Osteoblast (primary cell): ENCODE data around the gene PTPRN2. TPM values are rescaled to one million over a fixed set of nuclear protein-coding genes. Genes with fewer than 3 reads are reported as not detected.

ENCODE experiments used
- DNase-seq: peaks from one replicate; pipeline ENCODE4 v3.0.0; 2011; ENCODE audit warnings: low spot score, mixed read lengths; ENCODE audit not compliant: insufficient read length; ENCODE audit errors: missing footprints
- H2AFZ ChIP-seq: 2 replicates; pipeline ENCODE4 v1.6.0; 2011; ENCODE audit warnings: mild to moderate bottlenecking, low read length
- H3K27ac ChIP-seq: 2 replicates; pipeline ENCODE4 v1.5.1; 2011; ENCODE audit warnings: mild to moderate bottlenecking, low read depth, low read length, moderate library complexity
- H3K27me3 ChIP-seq: 2 replicates; pipeline ENCODE4 v1.6.0; 2012; ENCODE audit warnings: mild to moderate bottlenecking, control low read depth, inconsistent platforms, low read length, moderate library complexity; ENCODE audit not compliant: insufficient read depth
- H3K36me3 ChIP-seq: 2 replicates; pipeline ENCODE4 v1.5.1; 2011; ENCODE audit warnings: mild to moderate bottlenecking, low read length, control low read depth, moderate library complexity; ENCODE audit not compliant: insufficient read depth
- H3K4me1 ChIP-seq: 2 replicates; pipeline ENCODE4 v1.5.1; 2011; ENCODE audit warnings: mild to moderate bottlenecking, low read length, control low read depth, moderate library complexity; ENCODE audit not compliant: insufficient read depth
- H3K4me2 ChIP-seq: 2 replicates; pipeline ENCODE4 v1.6.0; 2011; ENCODE audit warnings: mild to moderate bottlenecking, low read length; ENCODE audit not compliant: insufficient read depth
- H3K4me3 ChIP-seq: fragments of 200-600 bp; sonication (generic); 3 replicates; pipeline ENCODE4 v1.5.1; 2012; ENCODE audit warnings: mild to moderate bottlenecking, low read length, inconsistent platforms; ENCODE audit not compliant: insufficient read depth
- H3K79me2 ChIP-seq: 2 replicates; pipeline ENCODE4 v1.6.0; 2012; ENCODE audit warnings: mild to moderate bottlenecking, low read length, control low read depth, inconsistent platforms; ENCODE audit not compliant: insufficient read depth
- H3K9me3 ChIP-seq: 2 replicates; pipeline ENCODE4 v1.5.1; 2011; ENCODE audit warnings: low read depth, low read length, control low read depth
- H4K20me1 ChIP-seq: 2 replicates; pipeline ENCODE4 v1.6.0; 2012; ENCODE audit warnings: mild to moderate bottlenecking, low read length, control low read depth; ENCODE audit not compliant: insufficient read depth
- total RNA-seq: library from RNA; depleted of rRNA; stranded (reverse); fragments of >200 nt; gene quantifications from 2 replicates; pipeline ENCODE4 v1.2.3, GENCODE V29; 2012
- TF ChIP-seq, protein P1 (sequence below): IDR thresholded peaks from 2 replicates; pipeline ENCODE4 v1.5.1; 2011; ENCODE audit warnings: mild to moderate bottlenecking, low read depth, low read length, moderate library complexity; ENCODE audit errors: extremely low read depth

PTPRN2 gene
- total RNA-seq, 1 donor: 0.36 TPM

DNA sequence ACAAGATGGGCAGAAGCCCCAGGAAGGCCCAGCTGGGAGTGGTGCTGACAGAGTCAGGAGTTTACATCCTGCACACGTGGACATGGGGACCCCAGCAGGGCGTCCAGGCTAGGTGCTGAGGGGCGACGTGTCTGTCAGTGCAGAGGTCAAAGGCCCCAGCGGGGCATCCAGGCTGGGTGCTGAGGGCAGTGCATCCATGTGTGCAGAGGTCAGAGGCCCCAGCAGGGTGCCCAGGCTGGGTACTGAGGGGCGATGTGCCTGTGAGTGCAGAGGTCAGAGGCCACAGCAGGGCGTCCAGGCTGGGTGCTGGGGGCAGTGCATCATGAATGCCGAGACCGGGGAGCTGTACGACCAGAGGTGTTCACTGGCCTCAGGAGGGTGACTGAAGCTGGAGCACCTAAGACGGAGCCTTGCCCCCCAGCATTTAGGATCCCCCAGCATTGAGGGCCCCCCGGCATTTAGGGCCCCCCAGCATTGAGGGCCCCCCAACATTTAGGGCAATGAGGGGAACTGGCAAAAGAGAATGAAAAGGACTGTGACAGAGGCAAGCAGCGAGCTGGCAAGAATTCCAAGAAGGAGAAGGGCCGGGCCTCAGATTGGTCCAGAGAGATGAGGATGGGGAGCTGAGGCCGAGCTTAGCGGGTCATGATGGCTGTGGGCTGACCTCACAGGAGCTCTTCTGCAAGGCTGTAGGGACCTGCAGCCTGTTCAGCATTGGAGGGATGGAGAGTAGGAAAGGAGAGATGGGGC lies 474.9 kb downstream of the PTPRN2 start:
- no peak overlapping the region for H3K27ac ChIP-seq
- no peaks in the 10 kb centered on the region for H3K36me3 ChIP-seq

DNA sequence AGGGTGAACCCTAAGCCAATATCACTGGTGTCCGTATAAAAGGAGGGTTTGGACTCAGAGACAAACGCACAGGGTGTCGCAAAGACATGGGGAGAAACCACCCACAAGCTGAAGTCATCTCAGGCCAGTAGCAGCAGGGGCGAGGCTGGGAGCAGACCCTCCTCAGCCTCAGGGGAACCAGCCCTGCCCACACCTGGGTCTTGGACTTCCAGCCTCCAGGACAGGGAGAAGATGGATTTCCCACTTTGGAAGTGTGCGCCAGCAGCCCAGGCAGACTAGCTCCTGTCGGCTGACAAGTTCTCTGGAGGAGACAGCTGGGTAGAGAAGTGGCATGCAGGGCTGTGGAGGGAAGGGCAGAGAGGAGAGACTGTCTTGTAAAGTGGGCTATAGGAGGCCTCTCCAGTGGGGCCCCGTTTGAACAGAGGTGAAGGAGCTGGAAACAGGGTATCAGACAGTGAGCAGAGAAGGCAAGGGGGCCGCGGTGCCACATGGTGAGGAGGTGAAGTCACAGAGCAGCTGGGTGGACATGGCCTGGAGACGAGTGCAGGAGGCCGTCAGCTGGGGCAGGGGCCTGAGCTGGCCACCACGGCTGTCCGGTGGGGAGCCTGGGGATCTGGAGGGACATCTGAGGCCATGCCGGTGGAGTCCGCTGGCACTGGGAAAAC lies 475.6 kb downstream of the PTPRN2 start:
- H3K4me2 ChIP-seq: no peak overlapping the region
- no peak overlapping the region for H2AFZ ChIP-seq
- H3K27me3 ChIP-seq: no peaks in the 10 kb centered on the region
- peak; percentile 14 for DNase-seq
- no peaks in the 10 kb centered on the region for H4K20me1 ChIP-seq
- no peaks in the 10 kb centered on the region for H3K79me2 ChIP-seq
- H3K36me3 ChIP-seq: no peaks in the 10 kb centered on the region
- H3K27ac ChIP-seq: no peak overlapping the region
- TF ChIP-seq, protein P1, sequence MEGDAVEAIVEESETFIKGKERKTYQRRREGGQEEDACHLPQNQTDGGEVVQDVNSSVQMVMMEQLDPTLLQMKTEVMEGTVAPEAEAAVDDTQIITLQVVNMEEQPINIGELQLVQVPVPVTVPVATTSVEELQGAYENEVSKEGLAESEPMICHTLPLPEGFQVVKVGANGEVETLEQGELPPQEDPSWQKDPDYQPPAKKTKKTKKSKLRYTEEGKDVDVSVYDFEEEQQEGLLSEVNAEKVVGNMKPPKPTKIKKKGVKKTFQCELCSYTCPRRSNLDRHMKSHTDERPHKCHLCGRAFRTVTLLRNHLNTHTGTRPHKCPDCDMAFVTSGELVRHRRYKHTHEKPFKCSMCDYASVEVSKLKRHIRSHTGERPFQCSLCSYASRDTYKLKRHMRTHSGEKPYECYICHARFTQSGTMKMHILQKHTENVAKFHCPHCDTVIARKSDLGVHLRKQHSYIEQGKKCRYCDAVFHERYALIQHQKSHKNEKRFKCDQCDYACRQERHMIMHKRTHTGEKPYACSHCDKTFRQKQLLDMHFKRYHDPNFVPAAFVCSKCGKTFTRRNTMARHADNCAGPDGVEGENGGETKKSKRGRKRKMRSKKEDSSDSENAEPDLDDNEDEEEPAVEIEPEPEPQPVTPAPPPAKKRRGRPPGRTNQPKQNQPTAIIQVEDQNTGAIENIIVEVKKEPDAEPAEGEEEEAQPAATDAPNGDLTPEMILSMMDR: no peak
- H3K4me1 ChIP-seq: no peaks in the 10 kb centered on the region
- peaks cover 4% of the 10 kb centered on the region for H3K9me3 ChIP-seq
- no peak overlapping the region for H3K4me3 ChIP-seq

More for the DNA sequence above, 474.9 kb downstream of the PTPRN2 start:
- Histone ChIP-seq H2AFZ (no peak overlapping the region), H3K9me3 (peaks cover 4% of the 10 kb centered on the region), H3K4me2 (no peak overlapping the region), H3K27me3 (no peaks in the 10 kb centered on the region), H3K4me3 (no peak overlapping the region), H3K4me1 (no peaks in the 10 kb centered on the region), H3K79me2 (no peaks in the 10 kb centered on the region), H4K20me1 (no peaks in the 10 kb centered on the region)
- DNase-seq: peak; percentile 25
- TF ChIP-seq, protein P1: no peak

DNA sequence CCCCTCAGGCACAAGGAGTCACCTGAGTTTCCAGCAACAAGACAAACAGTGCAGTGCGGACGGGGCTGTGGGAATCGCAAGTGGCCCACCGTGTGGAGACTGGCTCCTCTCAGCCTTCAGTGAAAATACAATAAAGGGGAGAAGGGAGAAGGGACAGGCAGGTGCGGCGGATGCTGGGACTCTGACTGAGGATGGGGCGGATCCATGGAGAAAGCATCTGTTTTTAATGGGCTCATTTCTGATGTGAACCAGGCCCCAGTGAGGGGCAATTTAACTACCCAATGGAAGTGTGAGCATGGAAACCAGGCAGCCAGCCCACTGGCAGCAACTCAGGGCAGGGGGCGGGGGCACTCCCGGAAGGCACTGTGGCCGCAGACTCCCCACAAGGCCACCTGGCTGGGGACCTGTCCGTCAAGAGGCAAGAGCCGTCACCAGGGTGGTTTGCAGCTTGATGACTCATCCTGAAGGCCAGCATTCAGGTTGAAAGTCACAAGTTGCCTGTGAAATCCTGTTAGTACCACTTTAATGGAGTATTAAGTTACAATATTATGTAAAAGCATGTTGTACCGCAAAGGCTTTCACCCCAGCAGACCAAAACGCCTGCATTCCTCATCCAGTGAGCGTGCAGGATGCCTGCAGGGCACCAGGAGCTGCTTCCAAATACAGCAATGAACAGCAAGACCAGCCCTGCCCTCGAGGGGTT lies 476.4 kb downstream of the PTPRN2 start:
- no peaks in the 10 kb centered on the region for H4K20me1 ChIP-seq
- H3K27ac ChIP-seq: no peak overlapping the region
- no peaks in the 10 kb centered on the region for H3K79me2 ChIP-seq
- H3K4me1 ChIP-seq: no peaks in the 10 kb centered on the region
- no peaks in the 10 kb centered on the region for H3K27me3 ChIP-seq
- no peak overlapping the region for H2AFZ ChIP-seq
- TF ChIP-seq, protein P1: no peak
- peaks cover under 1% of the 10 kb centered on the region for H3K9me3 ChIP-seq
- peak; percentile 17 for DNase-seq
- no peak overlapping the region for H3K4me3 ChIP-seq
- H3K4me2 ChIP-seq: no peak overlapping the region
- no peaks in the 10 kb centered on the region for H3K36me3 ChIP-seq

DNA sequence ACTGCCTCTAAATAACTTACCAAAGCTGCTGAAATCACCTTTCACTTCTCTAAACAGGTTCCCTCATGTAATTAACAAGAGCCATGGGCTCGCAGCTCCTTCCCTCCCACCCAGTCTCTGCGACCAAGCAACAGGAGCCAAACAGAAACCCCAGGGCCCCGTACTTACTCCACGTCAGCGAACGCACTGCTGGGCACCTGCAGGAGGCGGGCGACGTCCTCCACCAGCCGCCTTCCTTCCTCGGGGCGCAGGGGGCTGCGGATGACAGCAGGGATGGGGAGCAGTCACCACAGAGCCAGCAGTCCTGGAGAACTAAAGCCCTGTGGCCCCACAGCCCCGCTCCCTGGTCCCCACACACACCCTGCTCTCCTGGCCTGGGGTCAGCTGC lies 477.0 kb downstream of the PTPRN2 start:
- TF ChIP-seq, protein P1: no peak

More for the DNA sequence above, 477.0 kb downstream of the PTPRN2 start:
- no peak overlapping the region for H2AFZ ChIP-seq
- H3K9me3 ChIP-seq: no peaks in the 10 kb centered on the region
- DNase-seq: peak; percentile 14
- no peaks in the 10 kb centered on the region for H3K4me1 ChIP-seq
- H3K79me2 ChIP-seq: no peaks in the 10 kb centered on the region
- no peaks in the 10 kb centered on the region for H3K27me3 ChIP-seq
- no peak overlapping the region for H3K4me3 ChIP-seq
- no peaks in the 10 kb centered on the region for H3K36me3 ChIP-seq
- H3K27ac ChIP-seq: no peak overlapping the region
- no peaks in the 10 kb centered on the region for H4K20me1 ChIP-seq
- H3K4me2 ChIP-seq: no peak overlapping the region
